WTC11 (cell line): ENCODE measurements around the gene ENO3. TPM values are rescaled to one million over a fixed set of nuclear protein-coding genes. Genes with fewer than 3 reads are reported as not detected.
"Not testable (repeated sequence)": the region's sequence is repeated elsewhere in the genome, so short reads cannot be mapped to it uniquely, and the experiment has no call there.

Experiments used
- ATAC-seq: fragments of 200-7000 bp; cut with Tn5 transposase; 2 replicates; pipeline ENCODE4 v1.10.0; 2021; ENCODE audit warnings: mild to moderate bottlenecking, moderate library complexity
- CTCF ChIA-PET: fragments of 300-600 bp; sonication (Branson Sonifier 250); formaldehyde crosslinking; loops from one replicate; lab custom pipeline; 2021; ENCODE audit warnings: antibody characterized with exemption; lab: Charles Lee
- POLR2A ChIA-PET: fragments of 350-600 bp; sonication (Branson Sonifier 250); formaldehyde crosslinking; loops from one replicate; lab custom pipeline; 2021; ENCODE audit warnings: antibody characterized with exemption; lab: Charles Lee
- DNase-seq: peaks from one replicate; pipeline ENCODE4 v3.0.0; 2021; ENCODE audit warnings: low spot score
- H3K27ac Mint-ChIP-seq: 2 replicates; pipeline ENCODE4 v1.8.0; 2021; ENCODE audit warnings: mixed read lengths
- H3K27me3 Mint-ChIP-seq: 2 replicates; pipeline ENCODE4 v1.8.0; 2021; ENCODE audit warnings: low read depth, mild to moderate bottlenecking, moderate library complexity, mixed read lengths
- H3K36me3 Mint-ChIP-seq: 2 replicates; pipeline ENCODE4 v1.8.0; 2021; ENCODE audit warnings: mixed read lengths
- H3K4me1 Mint-ChIP-seq: 2 replicates; pipeline ENCODE4 v1.8.0; 2022; ENCODE audit warnings: mixed read lengths
- H3K4me3 Mint-ChIP-seq: 2 replicates; pipeline ENCODE4 v1.8.0; 2021; ENCODE audit warnings: mild to moderate bottlenecking, moderate library complexity, mixed read lengths
- H3K9me3 Mint-ChIP-seq: 2 replicates; pipeline ENCODE4 v1.8.0; 2021; ENCODE audit warnings: mixed read lengths
- CDX4 ChIP-seq: fragments of 250-450 bp; sonication (Bioruptor Pico); IDR thresholded peaks from 2 replicates; pipeline ENCODE4 v1.9.0; 2021; ENCODE audit warnings: moderate library complexity, mild to moderate bottlenecking, inconsistent platforms, borderline replicate concordance
- ETV6 ChIP-seq: sonication (generic); formaldehyde crosslinking; IDR thresholded peaks from 2 replicates; pipeline ENCODE4 v1.8.1; 2022; ENCODE audit warnings: mild to moderate bottlenecking, missing genetic modification reagents
- GRHL2 ChIP-seq: fragments of 250-450 bp; sonication (Bioruptor Pico); IDR thresholded peaks from 2 replicates; pipeline ENCODE4 v1.8.0; 2022; ENCODE audit warnings: mild to moderate bottlenecking, moderate library complexity; ENCODE audit not compliant: insufficient replicate concordance, severe bottlenecking
- MLX ChIP-seq: sonication (generic); formaldehyde crosslinking; IDR thresholded peaks from 2 replicates; pipeline ENCODE4 v1.8.1; 2023; ENCODE audit warnings: mild to moderate bottlenecking, missing genetic modification reagents, moderate library complexity
- MYBL2 ChIP-seq: sonication (generic); formaldehyde crosslinking; IDR thresholded peaks from 2 replicates; pipeline ENCODE4 v1.8.1; 2023; ENCODE audit warnings: mild to moderate bottlenecking, moderate library complexity, missing genetic modification reagents
- NR2C2 ChIP-seq: sonication (generic); formaldehyde crosslinking; IDR thresholded peaks from 2 replicates; pipeline ENCODE4 v1.8.0; 2022; ENCODE audit warnings: mild to moderate bottlenecking, missing genetic modification reagents
- USF1 ChIP-seq: sonication (generic); formaldehyde crosslinking; IDR thresholded peaks from 2 replicates; pipeline ENCODE4 v1.8.0; 2022; ENCODE audit warnings: mild to moderate bottlenecking, missing genetic modification reagents
- ZNF121 ChIP-seq: sonication (generic); formaldehyde crosslinking; IDR thresholded peaks from 2 replicates; pipeline ENCODE4 v1.8.0; 2023; ENCODE audit warnings: missing genetic modification reagents
- ZNF281 ChIP-seq: sonication (generic); formaldehyde crosslinking; IDR thresholded peaks from 2 replicates; pipeline ENCODE4 v1.8.0; 2023; ENCODE audit warnings: mild to moderate bottlenecking, missing genetic modification reagents
- ZNF317 ChIP-seq: sonication (generic); formaldehyde crosslinking; IDR thresholded peaks from 2 replicates; pipeline ENCODE4 v1.8.1; 2023; ENCODE audit warnings: low read depth, mild to moderate bottlenecking, moderate library complexity, missing genetic modification reagents, borderline replicate concordance
- ZNF671 ChIP-seq: fragments of 250-450 bp; sonication (Bioruptor Pico); IDR thresholded peaks from 2 replicates; pipeline ENCODE4 v1.8.0; 2021; ENCODE audit warnings: mild to moderate bottlenecking
- ZSCAN18 ChIP-seq: fragments of 250-450 bp; sonication (Bioruptor Pico); IDR thresholded peaks from 2 replicates; pipeline ENCODE4 v2.1.2; 2022; ENCODE audit warnings: mild to moderate bottlenecking, moderate library complexity
- total RNA-seq: library from RNA; stranded (reverse); gene quantifications from 3 replicates; pipeline ENCODE4 v1.2.3, GENCODE V29; 2021

Gene ENO3
- total RNA-seq, 1 experiment from 2014 or later, result 30.9 TPM

GRCh38 chr17:4913994-4914393 is 36.9 kb upstream of the ENO3 start:
- ATAC-seq (no peak), DNase-seq (no peak)
- no peak for TF ChIP-seq MLX (CRISPR knock-in tag)
- TF ChIP-seq ZSCAN18 (CRISPR knock-in tag), result no peak
- TF ChIP-seq ZNF317 (CRISPR knock-in tag), result no peak
- no peak for TF ChIP-seq ETV6 (CRISPR knock-in tag)
- no peak for TF ChIP-seq MYBL2 (CRISPR knock-in tag)
- TF ChIP-seq ZNF671, result no peak
- H3K4me1 Mint-ChIP-seq, result peaks cover 10% of the 10 kb centered on the region
- no peak overlapping the region for H3K4me3 Mint-ChIP-seq
- H3K36me3 Mint-ChIP-seq, result no peaks in the 10 kb centered on the region
- ChIA-PET CTCF (interaction anchor here (0.5 to 1.9 kb wide), 3 partner anchors 13 to 149 kb away, joined by 3 to 5 read pairs (median 4); partner anchors contain the start of gene SPAG7), POLR2A (no interaction called here)
- no peaks in the 10 kb centered on the region for H3K9me3 Mint-ChIP-seq
- H3K27me3 Mint-ChIP-seq, result no peaks in the 10 kb centered on the region; the same call in 1 of the 2 replicates
- H3K27ac Mint-ChIP-seq, result no peak overlapping the region

- peaks cover 12% of the 10 kb centered on the region for H3K4me1 Mint-ChIP-seq
- H3K36me3 Mint-ChIP-seq, ATAC-seq, H3K9me3 Mint-ChIP-seq, POLR2A ChIA-PET, DNase-seq, H3K4me3 Mint-ChIP-seq, H3K27ac Mint-ChIP-seq, H3K27me3 Mint-ChIP-seq: not testable (repeated sequence)
- CTCF ChIA-PET, result interaction anchor here (0.5 kb wide), 1 partner anchor 149 kb away, joined by 3 read pairs; no protein-coding TSS in a partner anchor
Measured at GRCh38 chr17:4914551-4914950, 36.4 kb upstream of the ENO3 start.

GRCh38 chr17:4919511-4920047 is 31.3 kb upstream of the ENO3 start:
- POLR2A ChIA-PET, result interaction anchor here (1.1 to 2.2 kb wide), 2 partner anchors 11 to 28 kb away, joined by 3 to 12 read pairs; no protein-coding TSS in a partner anchor

GRCh38 chr17:4920351-4921048 is 30.4 kb upstream of the ENO3 start:
- ATAC-seq (no peak), DNase-seq (no peak)
- CTCF ChIA-PET, result interaction anchor here (1.0 to 5.0 kb wide), 2 partner anchors 11 to 354 kb away, joined by 3 to 36 read pairs; no protein-coding TSS in a partner anchor
- no peaks in the 10 kb centered on the region; the same call in 1 of the 2 replicates for H3K27me3 Mint-ChIP-seq
- no peak overlapping the region for H3K27ac Mint-ChIP-seq
- H3K4me3 Mint-ChIP-seq, result no peak overlapping the region
- no peaks in the 10 kb centered on the region for H3K36me3 Mint-ChIP-seq
- TF ChIP-seq USF1 (CRISPR knock-in tag) (no peak), CDX4 (CRISPR knock-in tag) (no peak), NR2C2 (no peak), ZNF121 (peak; percentile 18; the same call in 1 of the 2 replicates), ZNF281 (CRISPR knock-in tag) (no peak)
- POLR2A ChIA-PET, result interaction anchor here (2.2 kb wide), 1 partner anchor 12 kb away, joined by 12 read pairs; no protein-coding TSS in a partner anchor
- peaks cover 7% of the 10 kb centered on the region for H3K4me1 Mint-ChIP-seq
- H3K9me3 Mint-ChIP-seq, result no peaks in the 10 kb centered on the region

More at GRCh38 chr17:4919511-4920047, 31.3 kb upstream of the ENO3 start:
- Mint-ChIP-seq H3K4me3 (no peak overlapping the region), H3K27me3 (no peaks in the 10 kb centered on the region; the same call in 1 of the 2 replicates), H3K27ac (peak overlapping the region; percentile 15; the same call in 1 of the 2 replicates), H3K36me3 (no peaks in the 10 kb centered on the region), H3K4me1 (peaks cover 7% of the 10 kb centered on the region), H3K9me3 (no peaks in the 10 kb centered on the region)
- ATAC-seq, result peak; percentile 67
- no peak for DNase-seq
- CTCF ChIA-PET, result interaction anchor here (0.6 to 5.0 kb wide), 7 partner anchors 10 to 353 kb away, joined by 3 to 36 read pairs (median 4); partner anchors contain the start of gene ALOX15
- TF ChIP-seq GRHL2 (CRISPR knock-in tag), result no peak
